Activated CD4-positive, alpha-beta memory T cell treated with anti-CD3 and anti-CD28 coated beads, Interleukin-2, amount 10 ng/mL, durations not matched to agents 7 days and 5 days (primary cell): ENCODE results near the gene HTR3E. TPM values are rescaled to one million over a fixed set of nuclear protein-coding genes. Genes with fewer than 3 reads are reported as not detected.
"Not testable (repeated sequence)": the region's sequence is repeated elsewhere in the genome, so short reads cannot be mapped to it uniquely, and the experiment has no call there.

Experiments
- CTCF ChIA-PET: fragments of 350-600 bp; sonication (Branson Sonifier 250); formaldehyde crosslinking; loops from one replicate; lab custom pipeline; 2021; ENCODE audit warnings: antibody characterized with exemption, inconsistent platforms; lab: Charles Lee
- POLR2A ChIA-PET: fragments of 350-600 bp; sonication (Branson Sonifier 250); formaldehyde crosslinking; loops from one replicate; lab custom pipeline; 2021; ENCODE audit warnings: antibody characterized with exemption; lab: Charles Lee
- DNase-seq: peaks from one replicate; pipeline ENCODE4 v3.0.0-alpha.2; 2020
- H3K27ac Mint-ChIP-seq: one replicate; pipeline ENCODE4 v1.8.0; 2021; ENCODE audit warnings: mild to moderate bottlenecking, mixed read lengths
- H3K27me3 Mint-ChIP-seq: one replicate; pipeline ENCODE4 v1.8.0; 2021; ENCODE audit warnings: mixed read lengths
- H3K36me3 Mint-ChIP-seq: one replicate; pipeline ENCODE4 v1.8.0; 2021; ENCODE audit warnings: low read depth, mixed read lengths
- H3K4me1 Mint-ChIP-seq: one replicate; pipeline ENCODE4 v1.8.0; 2021; ENCODE audit warnings: mixed read lengths
- H3K4me3 Mint-ChIP-seq: one replicate; pipeline ENCODE4 v1.8.0; 2021; ENCODE audit warnings: mild to moderate bottlenecking, mixed read lengths
- H3K9me3 Mint-ChIP-seq: one replicate; pipeline ENCODE4 v1.8.0; 2021; ENCODE audit warnings: mixed read lengths
- total RNA-seq, 2 experiments: library from RNA; stranded (reverse); gene quantifications; one replicate each; pipeline ENCODE4 v1.2.3, GENCODE V29; 2021

Gene HTR3E, protein sequence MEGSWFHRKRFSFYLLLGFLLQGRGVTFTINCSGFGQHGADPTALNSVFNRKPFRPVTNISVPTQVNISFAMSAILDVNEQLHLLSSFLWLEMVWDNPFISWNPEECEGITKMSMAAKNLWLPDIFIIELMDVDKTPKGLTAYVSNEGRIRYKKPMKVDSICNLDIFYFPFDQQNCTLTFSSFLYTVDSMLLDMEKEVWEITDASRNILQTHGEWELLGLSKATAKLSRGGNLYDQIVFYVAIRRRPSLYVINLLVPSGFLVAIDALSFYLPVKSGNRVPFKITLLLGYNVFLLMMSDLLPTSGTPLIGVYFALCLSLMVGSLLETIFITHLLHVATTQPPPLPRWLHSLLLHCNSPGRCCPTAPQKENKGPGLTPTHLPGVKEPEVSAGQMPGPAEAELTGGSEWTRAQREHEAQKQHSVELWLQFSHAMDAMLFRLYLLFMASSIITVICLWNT
- total RNA-seq = not detected

DNA sequence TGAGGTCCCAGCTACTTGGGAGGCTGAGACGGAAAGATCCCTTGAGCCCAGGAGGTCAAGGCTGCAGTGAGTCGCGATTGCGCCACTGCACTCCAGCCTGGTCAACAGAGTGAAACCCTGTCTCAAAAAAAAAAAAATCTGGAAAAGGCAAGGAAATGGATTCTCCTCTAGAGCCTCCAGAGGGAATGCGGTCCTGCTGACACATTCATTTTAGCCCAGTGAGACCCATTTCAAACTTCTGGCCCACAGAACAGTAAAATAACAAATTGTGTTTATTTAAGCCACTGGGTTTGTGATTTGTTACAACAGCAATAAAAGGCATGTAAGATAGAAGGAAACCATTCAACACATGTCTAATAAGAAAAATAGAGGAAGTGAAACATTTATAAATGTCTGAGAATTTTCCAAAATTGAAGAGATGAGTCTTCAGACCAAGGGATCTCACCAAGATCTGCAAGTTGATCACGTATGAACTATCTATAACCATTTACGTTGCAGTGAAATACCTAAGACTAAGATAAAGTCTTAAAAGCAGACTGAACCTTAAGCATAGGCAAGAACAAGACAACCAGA is at the start of gene HTR3E:
HTR3E (plus strand) TSS at position 254 of the 573 bp plus-strand sequence. CDS start 466 bp downstream, outside the sequence.
- DNase-seq = no peak
- H3K27ac Mint-ChIP-seq = no peak within 1 kb of the TSS
- POLR2A ChIA-PET = no interaction called here
- CTCF ChIA-PET = no interaction called here
- H3K36me3 Mint-ChIP-seq = no peaks in the 10 kb centered on the region
- H3K9me3 Mint-ChIP-seq = peaks cover 10% of the 10 kb centered on the region
- H3K4me3 Mint-ChIP-seq = no peak within 1 kb of the TSS
- H3K4me1 Mint-ChIP-seq = no peaks in the 10 kb centered on the region
- H3K27me3 Mint-ChIP-seq = peaks cover 19% of the 10 kb centered on the region

DNA sequence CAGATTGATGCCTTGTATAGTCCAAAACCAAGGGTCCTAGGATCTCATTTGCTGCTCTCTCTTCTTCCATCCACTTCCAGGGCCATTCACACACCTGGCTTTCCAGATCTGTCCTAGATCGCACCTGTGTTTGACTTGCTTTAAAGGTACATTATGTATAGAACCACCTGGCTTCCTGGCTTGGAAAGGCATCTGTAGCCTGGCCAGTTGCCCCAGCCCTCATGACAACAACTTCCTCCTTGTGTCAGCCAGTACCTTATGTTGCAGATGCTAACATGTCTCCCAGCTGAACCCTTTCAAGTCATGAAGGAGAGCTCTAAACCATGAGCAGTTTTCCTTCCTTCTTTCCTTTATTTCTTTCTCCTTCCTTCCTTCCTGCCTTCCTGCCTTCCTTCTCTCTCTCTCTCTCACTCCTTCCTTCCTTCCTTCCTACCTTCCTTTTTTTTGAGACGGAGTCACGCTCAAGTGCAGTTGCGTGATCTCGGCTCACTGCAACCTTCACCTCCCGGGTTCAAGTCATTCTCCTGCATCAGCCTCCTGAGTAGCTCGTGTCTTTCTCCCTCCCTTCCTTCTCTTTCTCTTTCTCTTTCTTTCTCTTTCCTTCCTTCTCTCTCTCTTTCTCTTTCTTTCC is 46.5 kb upstream of the HTR3E start:
- Mint-ChIP-seq H3K9me3 (no peaks in the 10 kb centered on the region), H3K36me3 (no peaks in the 10 kb centered on the region), H3K4me1 (no peaks in the 10 kb centered on the region), H3K27ac (no peak overlapping the region), H3K4me3 (no peak overlapping the region), H3K27me3 (peaks cover 10% of the 10 kb centered on the region)
- CTCF ChIA-PET = interaction anchor here (1.7 kb wide), 1 partner anchor 32 kb away, joined by 3 read pairs; the partner anchor contains the start of gene ABCC5
- POLR2A ChIA-PET = no interaction called here
- DNase-seq = no peak

DNA sequence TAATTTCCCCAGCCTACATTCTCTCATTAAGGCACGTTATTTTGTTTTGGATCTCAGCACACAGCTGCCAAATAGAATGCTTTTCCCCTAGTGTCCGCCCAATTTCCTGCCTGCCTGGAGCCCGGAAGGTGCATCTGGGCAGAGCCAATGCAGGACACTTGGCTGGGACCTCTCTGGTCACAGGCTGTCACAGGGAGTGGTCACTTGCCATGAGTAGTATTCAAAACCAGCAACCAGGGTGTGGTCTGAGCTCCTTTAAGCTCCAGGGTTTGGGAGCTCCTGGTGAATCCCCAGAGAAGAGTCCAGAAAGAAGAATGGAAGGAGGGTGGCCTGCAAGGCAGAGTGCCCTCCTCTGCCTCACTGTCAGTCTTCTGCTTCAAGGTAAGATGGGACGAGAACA is 44.1 kb upstream of the HTR3E start, which contains the start of gene HTR3C:
HTR3C (plus strand) TSS at position 281 of the 400 bp plus-strand sequence; CDS start at position 315, 34 bp downstream.
- Mint-ChIP-seq H3K4me1 (no peaks in the 10 kb centered on the region), H3K27me3 (peaks cover 10% of the 10 kb centered on the region), H3K9me3 (no peaks in the 10 kb centered on the region), H3K4me3 (no peak within 1 kb of the TSS), H3K27ac (no peak within 1 kb of the TSS), H3K36me3 (no peaks in the 10 kb centered on the region)
- DNase-seq = no peak
- CTCF ChIA-PET = no interaction called here
- POLR2A ChIA-PET = interaction anchor here (0.7 kb wide), 1 partner anchor 227 kb away, joined by 5 read pairs; no protein-coding TSS in a partner anchor

DNA sequence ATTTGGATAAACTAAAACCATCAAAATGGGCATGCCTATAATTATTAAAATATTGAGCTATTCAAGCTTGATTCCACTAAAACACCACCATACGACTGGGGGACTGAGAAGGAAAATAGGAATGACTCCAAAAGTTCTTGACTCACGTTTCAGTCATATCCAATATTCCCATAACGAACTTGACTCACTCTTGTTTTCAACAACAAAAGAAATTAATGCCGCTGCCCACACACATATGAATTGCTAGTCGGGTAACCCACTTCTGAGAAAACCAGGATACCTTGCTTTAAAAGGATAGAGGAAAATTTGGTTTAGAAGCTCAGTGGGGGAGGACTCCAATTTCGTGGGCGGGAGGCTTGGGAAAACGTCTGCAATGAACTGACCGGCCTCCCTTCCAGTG is 38.8 kb upstream of the HTR3E start:
- DNase-seq = no peak
- H3K27ac Mint-ChIP-seq = no peak overlapping the region
- no peaks in the 10 kb centered on the region for H3K27me3 Mint-ChIP-seq
- ChIA-PET POLR2A (no interaction called here), CTCF (interaction anchor here (0.9 kb wide), 1 partner anchor 40 kb away, joined by 3 read pairs; the partner anchor contains the start of gene ABCC5)
- no peaks in the 10 kb centered on the region for H3K36me3 Mint-ChIP-seq
- H3K9me3 Mint-ChIP-seq = no peaks in the 10 kb centered on the region
- H3K4me1 Mint-ChIP-seq = no peaks in the 10 kb centered on the region
- H3K4me3 Mint-ChIP-seq = no peak overlapping the region

DNA sequence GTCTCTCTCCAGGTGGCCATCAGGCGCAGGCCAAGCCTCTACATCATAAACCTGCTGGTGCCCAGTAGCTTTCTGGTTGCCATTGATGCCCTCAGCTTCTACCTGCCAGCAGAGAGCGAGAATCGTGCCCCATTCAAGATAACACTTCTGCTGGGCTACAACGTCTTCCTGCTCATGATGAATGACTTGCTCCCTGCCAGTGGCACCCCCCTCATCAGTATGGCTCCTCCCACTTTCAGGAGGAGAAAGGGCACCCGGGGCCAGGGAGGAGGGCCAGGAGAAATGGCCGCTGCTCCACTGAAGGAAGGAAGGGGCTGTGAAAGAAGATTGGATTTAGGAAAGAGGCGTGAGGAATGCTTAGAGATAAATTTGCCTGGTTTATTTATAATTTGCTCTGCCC is 37.4 kb upstream of the HTR3E start:
- Mint-ChIP-seq H3K27me3 (peaks cover 3% of the 10 kb centered on the region), H3K9me3 (no peaks in the 10 kb centered on the region), H3K4me1 (no peaks in the 10 kb centered on the region), H3K36me3 (no peaks in the 10 kb centered on the region), H3K27ac (no peak overlapping the region), H3K4me3 (no peak overlapping the region)
- CTCF ChIA-PET = interaction anchor here (0.6 kb wide), 1 partner anchor 55 kb away, joined by 3 read pairs; no protein-coding TSS in a partner anchor
- POLR2A ChIA-PET = no interaction called here
- no peak for DNase-seq

DNA sequence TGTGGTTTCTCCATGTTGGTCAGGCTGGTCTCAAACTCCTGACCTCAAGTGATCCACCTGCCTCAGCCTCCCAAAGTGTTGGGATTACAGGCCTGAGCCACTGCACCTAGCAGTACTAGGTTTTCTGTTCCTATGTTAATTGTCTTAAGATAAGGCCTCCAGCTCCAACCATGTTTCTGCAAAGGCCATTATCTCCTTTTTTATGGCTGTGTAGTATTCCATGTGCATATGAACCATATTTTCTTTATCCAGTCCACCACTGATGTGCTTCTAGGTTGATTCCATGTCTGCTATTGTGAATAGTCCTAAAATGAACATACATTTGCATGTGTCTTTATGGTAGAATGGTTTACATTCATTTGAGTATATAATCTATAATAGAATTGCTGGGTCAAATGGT is 34.2 kb upstream of the HTR3E start:
- no peak overlapping the region for H3K4me3 Mint-ChIP-seq
- peaks cover 8% of the 10 kb centered on the region for H3K27me3 Mint-ChIP-seq
- H3K4me1 Mint-ChIP-seq = no peaks in the 10 kb centered on the region
- no peak for DNase-seq
- H3K27ac Mint-ChIP-seq = no peak overlapping the region
- ChIA-PET POLR2A (no interaction called here), CTCF (no interaction called here)
- no peaks in the 10 kb centered on the region for H3K36me3 Mint-ChIP-seq
- no peaks in the 10 kb centered on the region for H3K9me3 Mint-ChIP-seq

DNA sequence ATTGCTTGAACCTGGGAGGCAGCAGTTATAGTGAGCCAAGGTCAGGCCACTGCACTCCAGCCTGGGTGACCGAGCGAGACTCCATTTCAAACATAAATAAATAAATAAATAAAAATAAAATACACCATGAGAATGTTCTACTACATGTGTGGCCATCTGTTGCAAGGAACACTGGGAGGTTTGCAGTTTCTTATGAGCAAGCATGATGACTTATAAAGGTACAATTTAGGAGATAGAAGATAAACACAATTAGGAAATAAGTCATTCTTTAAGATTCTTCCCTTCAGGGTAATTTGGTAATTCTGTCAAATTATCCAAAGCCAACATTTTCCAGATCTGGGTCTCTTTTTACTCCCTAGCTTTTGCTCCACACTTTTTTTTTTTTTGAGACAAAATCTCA is 30.7 kb upstream of the HTR3E start:
- H3K4me3 Mint-ChIP-seq = no peak overlapping the region
- ChIA-PET CTCF (no interaction called here), POLR2A (no interaction called here)
- peaks cover 16% of the 10 kb centered on the region for H3K27me3 Mint-ChIP-seq
- H3K27ac Mint-ChIP-seq = no peak overlapping the region
- H3K4me1 Mint-ChIP-seq = no peaks in the 10 kb centered on the region
- no peak for DNase-seq
- peaks cover 5% of the 10 kb centered on the region for H3K9me3 Mint-ChIP-seq
- peaks cover 2% of the 10 kb centered on the region for H3K36me3 Mint-ChIP-seq

DNA sequence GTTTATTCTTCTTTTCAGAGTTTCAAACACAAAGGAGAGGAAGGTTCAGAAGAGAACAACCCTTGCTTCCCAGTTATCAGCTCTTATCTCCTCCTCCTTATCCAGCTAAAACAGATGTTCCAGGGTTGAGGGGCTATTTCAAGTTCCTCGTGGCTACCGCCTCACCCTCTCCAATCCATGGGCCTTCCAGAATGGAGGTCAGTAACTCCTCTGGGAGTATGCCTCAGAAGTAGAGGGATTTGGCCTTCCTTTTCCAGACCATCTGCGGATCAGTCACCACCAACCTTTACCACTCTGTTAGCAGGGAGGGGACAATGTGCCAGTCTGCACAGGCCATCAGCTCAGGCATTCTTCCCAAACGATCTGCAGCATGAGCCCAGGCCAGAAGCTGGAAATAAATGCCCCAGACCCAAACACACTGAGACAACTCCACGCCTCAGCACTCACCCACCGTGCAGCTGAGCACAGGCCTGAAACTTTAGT is 29.2 kb upstream of the HTR3E start:
- Mint-ChIP-seq H3K36me3 (peaks cover 2% of the 10 kb centered on the region), H3K27me3 (peaks cover 18% of the 10 kb centered on the region), H3K9me3 (peaks cover 6% of the 10 kb centered on the region), H3K4me1 (no peaks in the 10 kb centered on the region), H3K4me3 (no peak overlapping the region), H3K27ac (no peak overlapping the region)
- DNase-seq = no peak
- ChIA-PET CTCF (no interaction called here), POLR2A (no interaction called here)

DNA sequence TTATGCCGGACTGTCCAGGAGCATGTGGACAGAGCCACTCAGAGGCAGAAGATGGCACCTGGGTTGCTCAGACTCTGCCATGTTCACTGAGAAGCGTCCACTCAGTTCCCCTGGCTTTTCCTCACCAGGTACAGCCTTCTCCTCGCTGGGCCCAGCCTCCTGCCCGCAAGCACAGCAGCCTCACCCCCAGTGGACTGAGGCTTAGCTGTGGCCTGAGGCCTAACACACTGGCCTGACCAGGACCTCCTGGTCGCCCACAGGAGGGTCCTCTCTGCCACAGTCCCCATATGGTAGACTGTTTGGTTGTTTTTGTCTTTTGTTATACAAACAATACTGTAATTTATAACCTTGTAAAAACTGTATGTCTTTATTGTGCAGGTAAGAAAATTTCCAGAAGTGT is 28.5 kb upstream of the HTR3E start:
- DNase-seq = no peak
- Mint-ChIP-seq H3K9me3 (peaks cover 6% of the 10 kb centered on the region), H3K4me3 (no peak overlapping the region), H3K36me3 (peaks cover 2% of the 10 kb centered on the region), H3K27me3 (peaks cover 19% of the 10 kb centered on the region), H3K27ac (no peak overlapping the region), H3K4me1 (no peaks in the 10 kb centered on the region)
- ChIA-PET POLR2A (no interaction called here), CTCF (no interaction called here)

DNA sequence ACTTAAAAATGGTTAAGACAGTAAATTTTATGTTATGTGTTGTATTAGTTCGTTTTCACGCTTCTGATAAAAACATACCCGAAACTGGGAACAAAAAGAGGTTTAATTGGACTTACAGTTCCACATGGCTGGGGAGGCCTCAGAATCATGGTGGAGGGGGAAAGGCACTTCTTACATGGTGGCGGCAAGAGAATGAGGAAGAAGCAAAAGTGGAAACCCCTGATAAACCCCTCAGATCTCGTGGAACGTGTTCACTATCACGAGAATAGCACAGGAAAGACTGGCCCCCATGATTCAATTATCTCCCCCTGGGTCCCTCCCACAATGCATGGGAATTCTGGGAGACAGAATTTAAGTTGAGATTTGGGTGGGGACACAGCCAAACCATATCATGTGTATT is 25.7 kb upstream of the HTR3E start:
- POLR2A ChIA-PET, H3K9me3 Mint-ChIP-seq, H3K4me1 Mint-ChIP-seq, H3K27ac Mint-ChIP-seq, CTCF ChIA-PET, H3K4me3 Mint-ChIP-seq, H3K36me3 Mint-ChIP-seq, DNase-seq: not testable (repeated sequence)
- H3K27me3 Mint-ChIP-seq = peaks cover 22% of the 10 kb centered on the region

DNA sequence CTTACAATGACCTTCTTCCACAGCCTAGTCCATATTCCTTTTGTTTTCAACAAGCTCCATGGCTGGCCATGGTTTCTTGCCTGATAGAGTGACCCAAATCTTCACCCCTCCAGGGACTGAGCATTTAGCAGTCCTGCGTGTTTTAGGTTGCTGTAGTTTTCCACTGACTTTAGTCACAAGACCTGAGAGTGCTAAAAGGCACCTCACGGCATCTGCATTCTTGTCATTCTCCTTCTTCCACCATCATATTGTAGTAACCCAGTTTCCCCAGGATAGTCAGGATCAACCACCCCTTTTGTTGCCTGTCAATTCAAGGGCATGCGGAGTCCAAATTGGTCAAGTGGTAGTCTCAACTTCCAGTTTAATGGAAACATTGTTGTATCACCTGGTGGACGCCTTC is 23.2 kb upstream of the HTR3E start:
- peaks cover 19% of the 10 kb centered on the region for H3K27me3 Mint-ChIP-seq
- DNase-seq = no peak
- no peak overlapping the region for H3K4me3 Mint-ChIP-seq
- no peak overlapping the region for H3K27ac Mint-ChIP-seq
- peaks cover 6% of the 10 kb centered on the region for H3K9me3 Mint-ChIP-seq
- H3K4me1 Mint-ChIP-seq = no peaks in the 10 kb centered on the region
- POLR2A ChIA-PET = no interaction called here
- CTCF ChIA-PET = no interaction called here
- H3K36me3 Mint-ChIP-seq = peaks cover 2% of the 10 kb centered on the region

DNA sequence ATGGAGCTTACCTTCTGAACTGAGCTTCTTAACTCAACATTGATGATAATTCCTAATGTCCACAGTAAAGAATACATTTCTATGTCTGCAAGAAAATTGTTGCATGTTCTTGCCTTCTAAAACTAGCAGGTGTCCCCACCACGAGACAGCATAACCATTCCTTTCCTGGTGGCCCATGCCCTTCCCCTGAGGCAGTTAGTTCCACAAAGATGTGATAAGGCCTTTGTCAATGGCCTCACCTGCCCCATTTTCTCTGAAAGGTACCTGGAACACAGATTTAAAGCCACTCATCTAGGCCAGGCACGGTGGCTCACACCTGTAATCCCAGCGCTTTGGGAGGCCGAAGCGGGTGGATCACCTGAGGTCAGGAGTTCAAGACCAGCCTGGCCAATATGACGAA is 21.0 kb upstream of the HTR3E start:
- Mint-ChIP-seq H3K9me3 (peaks cover 4% of the 10 kb centered on the region), H3K27ac (no peak overlapping the region), H3K4me1 (no peaks in the 10 kb centered on the region), H3K36me3 (peaks cover 2% of the 10 kb centered on the region), H3K4me3 (no peak overlapping the region), H3K27me3 (peaks cover 13% of the 10 kb centered on the region)
- ChIA-PET POLR2A (no interaction called here), CTCF (no interaction called here)
- DNase-seq = no peak

DNA sequence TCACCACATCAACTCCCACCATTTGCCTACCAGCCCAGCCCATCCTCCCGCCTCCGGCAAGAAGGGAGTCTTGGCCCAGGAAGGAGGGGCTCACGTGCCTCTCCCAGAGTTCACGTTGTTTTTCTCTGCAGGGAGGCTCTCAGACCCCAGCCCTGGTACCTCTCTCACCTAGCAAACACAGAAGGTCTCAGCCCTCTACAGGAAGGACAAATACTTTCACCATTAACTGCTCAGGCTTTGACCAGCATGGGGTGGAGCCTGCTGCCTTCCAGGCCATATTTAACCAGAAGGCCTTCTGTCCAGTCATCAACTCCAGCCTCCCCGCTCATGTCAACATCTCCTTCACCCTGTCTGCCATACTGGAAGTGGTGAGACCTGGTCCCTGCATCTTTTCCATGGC is 19.0 kb upstream of the HTR3E start:
- ChIA-PET POLR2A (no interaction called here), CTCF (no interaction called here)
- Mint-ChIP-seq H3K4me3 (no peak overlapping the region), H3K4me1 (no peaks in the 10 kb centered on the region), H3K27me3 (peaks cover 9% of the 10 kb centered on the region), H3K27ac (no peak overlapping the region), H3K9me3 (peaks cover 3% of the 10 kb centered on the region), H3K36me3 (no peaks in the 10 kb centered on the region)
- no peak for DNase-seq
